Common myeloid progenitor, CD34-positive (primary cell): ENCODE results near the gene PEX5L.
A peak's percentile ranks its signal among the peaks of the same experiment; 100 is the strongest.

Experiments used
- CTCF ChIA-PET: fragments of 350-600 bp; sonication (Branson Sonifier 250); formaldehyde crosslinking; loops from one replicate; lab custom pipeline; 2021; ENCODE audit warnings: antibody characterized with exemption; lab: Charles Lee
- POLR2A ChIA-PET: fragments of 350-600 bp; sonication (Branson Sonifier 250); formaldehyde crosslinking; loops from one replicate; lab custom pipeline; 2021; ENCODE audit warnings: antibody characterized with exemption; lab: Charles Lee
- DNase-seq, 3 donors: peaks; one replicate each; pipeline versions ENCODE4 v3.0.0 to v3.0.0-alpha.2; 2013
- H3K27ac ChIP-seq, 2 experiments: 1 replicate in 1 of 2; 2 replicates in 1 of 2; pipeline ENCODE4 v1.7.0; 2013; ENCODE audit warnings: inconsistent platforms in 2 of 2, low read length in 2 of 2, mild to moderate bottlenecking in 2 of 2, low read depth in 1 of 2, moderate library complexity in 1 of 2; ENCODE audit not compliant: severe bottlenecking in 2 of 2, insufficient read depth in 1 of 2, poor library complexity in 1 of 2
- H3K27me3 ChIP-seq, 5 experiments: replicated peaks in 2 of 5; 1 replicate in 3 of 5; 2 replicates in 2 of 5; pipeline versions ENCODE4 v1.6.1 to v1.7.0; 2013; ENCODE audit warnings: low read length in 4 of 5, mild to moderate bottlenecking in 2 of 5, moderate library complexity in 2 of 5, inconsistent platforms in 1 of 5; ENCODE audit not compliant: insufficient read depth in 5 of 5, control insufficient read depth in 4 of 5
- H3K36me3 ChIP-seq, 4 experiments: 1 replicate in 2 of 4; 2 replicates in 2 of 4; pipeline versions ENCODE4 v1.6.1 to v1.7.0; 2013; ENCODE audit warnings: low read length in 3 of 4, control low read depth in 1 of 4, mild to moderate bottlenecking in 1 of 4; ENCODE audit not compliant: control insufficient read depth in 4 of 4, insufficient read depth in 4 of 4
- H3K4me1 ChIP-seq, 4 experiments: 1 replicate in 3 of 4; 2 replicates in 1 of 4; pipeline versions ENCODE4 v1.6.1 to v1.7.1; 2013; ENCODE audit warnings: low read length in 3 of 4, mild to moderate bottlenecking in 3 of 4, control low read depth in 1 of 4, inconsistent platforms in 1 of 4, moderate library complexity in 1 of 4; ENCODE audit not compliant: control insufficient read depth in 4 of 4, insufficient read depth in 4 of 4; ENCODE audit errors: control extremely low read depth in 1 of 4
- H3K4me3 ChIP-seq, 7 experiments: 1 replicate in 4 of 7; 2 replicates in 3 of 7; pipeline versions ENCODE4 v1.5.1 to v1.7.0; 2013; ENCODE audit warnings: mild to moderate bottlenecking in 7 of 7, low read length in 6 of 7, moderate library complexity in 6 of 7, inconsistent platforms in 2 of 7, low read depth in 2 of 7, control low read depth in 1 of 7; ENCODE audit not compliant: insufficient read depth in 4 of 7, control insufficient read depth in 1 of 7; ENCODE audit errors: extremely low read depth in 1 of 7
- H3K9me3 ChIP-seq, 5 experiments: 1 replicate in 4 of 5; 2 replicates in 1 of 5; pipeline versions ENCODE4 v1.6.1 to v1.7.1; 2013; ENCODE audit warnings: low read length in 4 of 5, mild to moderate bottlenecking in 2 of 5, inconsistent platforms in 1 of 5, low read depth in 1 of 5, moderate library complexity in 1 of 5; ENCODE audit not compliant: control insufficient read depth in 4 of 5, insufficient read depth in 2 of 5; ENCODE audit errors: control extremely low read depth in 1 of 5
- WGBS: methylation state at CpG from one replicate; pipeline ENCODE4 v1.1.5; 2013; ENCODE audit not compliant: insufficient coverage; 5-methylcytosine and 5-hydroxymethylcytosine counted together

PEX5L gene

GRCh38 chr3:179958759-179959158 is 78.0 kb downstream of the PEX5L start:
- no peak for DNase-seq
- ChIA-PET CTCF (no interaction called here), POLR2A (no interaction called here)
- Histone ChIP-seq H3K4me3 (no peak overlapping the region), H3K9me3 (no peaks in the 10 kb centered on the region), H3K27ac (no peak overlapping the region), H3K36me3 (no peaks in the 10 kb centered on the region), H3K27me3 (peaks cover 0 to 51% (median 6%) of the 10 kb centered on the region in 5 experiments), H3K4me1 (peaks cover 14 to 22% (median 18%) of the 10 kb centered on the region in 4 experiments)
- WGBS, result 92% methylated on average over 2 of the region's 9 CpGs

GRCh38 chr3:179958143-179958542 is 78.6 kb downstream of the PEX5L start:
- Histone ChIP-seq H3K4me3 (no peak overlapping the region), H3K27me3 (peaks cover 0 to 54% (median 6%) of the 10 kb centered on the region in 5 experiments), H3K4me1 (peaks cover 14 to 22% (median 18%) of the 10 kb centered on the region in 4 experiments), H3K27ac (no peak overlapping the region), H3K36me3 (no peaks in the 10 kb centered on the region), H3K9me3 (peaks cover 0 to 2% (median 0%) of the 10 kb centered on the region in 5 experiments)
- CTCF ChIA-PET, result interaction anchor here (1.6 kb wide), 1 partner anchor 10 kb away, joined by 5 read pairs; no protein-coding TSS in a partner anchor
- no CpG with 5 or more reads among the region's 2 CpGs for WGBS
- DNase-seq, result no peak
- POLR2A ChIA-PET, result no interaction called here

DNA sequence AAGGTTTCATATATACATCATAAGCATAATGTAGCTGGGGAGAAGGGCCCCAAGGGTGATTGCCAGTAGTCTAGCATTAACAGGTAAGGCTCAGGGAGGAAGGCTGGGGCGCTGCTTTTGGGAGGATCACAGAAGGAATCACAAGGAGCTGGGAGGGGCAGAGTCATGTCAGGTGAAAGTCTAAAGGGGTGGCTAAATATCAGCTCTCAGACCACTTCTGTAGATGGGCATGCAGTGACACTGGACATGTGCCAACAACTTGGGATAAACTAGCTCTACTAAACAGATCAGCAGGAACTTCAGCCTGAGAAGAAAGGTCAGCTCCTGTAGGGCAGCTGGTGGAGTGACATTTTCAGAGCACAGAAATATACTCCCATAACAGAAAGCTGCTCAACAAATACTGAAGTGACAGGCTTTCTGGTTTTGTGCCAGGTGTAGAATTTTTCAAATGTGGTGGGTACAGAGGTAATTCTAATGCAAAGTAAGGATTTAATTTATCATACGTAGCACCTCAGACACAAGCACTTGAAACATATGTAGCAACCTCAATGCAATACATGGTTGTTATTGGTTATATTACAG is 79.4 kb downstream of the PEX5L start:
- Histone ChIP-seq H3K27ac (no peak overlapping the region), H3K4me1 (peaks cover 14 to 22% (median 18%) of the 10 kb centered on the region in 4 experiments), H3K9me3 (peaks cover 0 to 2% (median 0%) of the 10 kb centered on the region in 5 experiments), H3K36me3 (no peaks in the 10 kb centered on the region), H3K27me3 (peaks cover 0 to 48% (median 4%) of the 10 kb centered on the region in 5 experiments), H3K4me3 (no peak overlapping the region)
- ChIA-PET POLR2A (no interaction called here), CTCF (interaction anchor here (1.6 kb wide), 1 partner anchor 9 kb away, joined by 5 read pairs; no protein-coding TSS in a partner anchor)
- WGBS, result 86% methylated on average over 1 of the region's 2 CpGs
- peak in 2 of 3 donors; percentile 10 to 19 for DNase-seq

- ChIA-PET CTCF (interaction anchor here (1.6 kb wide), 1 partner anchor 8 kb away, joined by 5 read pairs; no protein-coding TSS in a partner anchor), POLR2A (no interaction called here)
- Histone ChIP-seq H3K27me3 (peaks cover 0 to 51% (median 3%) of the 10 kb centered on the region in 5 experiments), H3K4me3 (peak overlapping the region in 1 of 7 experiments; percentile 23), H3K36me3 (no peaks in the 10 kb centered on the region), H3K27ac (no peak overlapping the region), H3K4me1 (peaks cover 14 to 22% (median 18%) of the 10 kb centered on the region in 4 experiments), H3K9me3 (peaks cover 0 to 2% (median 0%) of the 10 kb centered on the region in 5 experiments)
- 0% methylated on average over 5 of the region's 7 CpGs for WGBS
- peak; percentile 64 to 93 (median 93) for DNase-seq
These were observed 80.3 kb downstream of the PEX5L start for GRCh38 chr3:179956416-179956830.

- Histone ChIP-seq H3K27me3 (peaks cover 0 to 52% (median 3%) of the 10 kb centered on the region in 5 experiments), H3K4me3 (no peak overlapping the region), H3K9me3 (peaks cover 0 to 2% (median 0%) of the 10 kb centered on the region in 5 experiments), H3K4me1 (peaks cover 14 to 22% (median 16%) of the 10 kb centered on the region in 4 experiments), H3K36me3 (no peaks in the 10 kb centered on the region), H3K27ac (no peak overlapping the region)
- WGBS, result no CpG with 5 or more reads among the region's 3 CpGs
- ChIA-PET CTCF (no interaction called here), POLR2A (no interaction called here)
- DNase-seq, result peak in 1 of 3 donors; percentile 21
These were observed 80.9 kb downstream of the PEX5L start for GRCh38 chr3:179955809-179956208.

DNA sequence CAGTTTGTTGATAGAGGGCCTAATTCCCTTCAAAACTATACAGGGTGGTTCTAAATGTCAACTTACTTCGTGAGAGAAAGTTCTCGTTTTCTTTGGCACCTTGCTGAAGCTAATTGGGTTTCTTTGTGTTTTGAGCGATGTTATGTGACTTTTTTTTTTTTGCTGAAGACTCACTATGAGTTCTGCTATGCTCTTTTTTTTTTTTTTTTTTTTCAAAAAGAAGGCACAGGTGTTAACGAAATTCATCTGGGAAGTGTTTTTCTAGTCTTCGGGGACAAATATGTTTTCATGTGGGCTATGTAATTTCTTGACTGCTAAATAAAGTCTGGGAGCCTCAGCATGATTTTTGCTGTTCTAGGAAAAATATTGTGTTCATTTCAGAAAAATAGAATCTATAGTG is 81.5 kb downstream of the PEX5L start:
- no peak overlapping the region for H3K27ac ChIP-seq
- H3K4me1 ChIP-seq, result peaks cover 14 to 22% (median 16%) of the 10 kb centered on the region in 4 experiments
- ChIA-PET CTCF (no interaction called here), POLR2A (no interaction called here)
- WGBS, result no CpG with 5 or more reads among the region's 5 CpGs
- H3K4me3 ChIP-seq, result no peak overlapping the region
- H3K36me3 ChIP-seq, result no peaks in the 10 kb centered on the region
- H3K9me3 ChIP-seq, result peaks cover 0 to 2% (median 0%) of the 10 kb centered on the region in 5 experiments
- H3K27me3 ChIP-seq, result peaks cover 0 to 53% (median 4%) of the 10 kb centered on the region in 5 experiments
- no peak for DNase-seq
